DMS79 (cell line): ENCODE results near the gene TMEM63A.
"Not testable (repeated sequence)": the region's sequence is repeated elsewhere in the genome, so short reads cannot be mapped to it uniquely, and the experiment has no call there.

Experiments used
- DNase-seq: peaks from one replicate; lab custom pipeline; 2025; lab: John Stamatoyannopoulos, UW

Gene TMEM63A

GRCh38 chr1:225881959-225882693 lies at the start of gene TMEM63A:
Gene TMEM63A, minus strand, starts transcription at chr1:225882380. Its CDS starts 4,800 bp downstream, at chr1:225877580.
- DNase-seq, result peak; percentile 37

GRCh38 chr1:225931270-225932136 lies 49.3 kb upstream of the TMEM63A start:
- DNase-seq, result no peak

GRCh38 chr1:225930566-225930965 lies 48.4 kb upstream of the TMEM63A start:
- no peak for DNase-seq

GRCh38 chr1:225929462-225929861 lies 47.3 kb upstream of the TMEM63A start:
- not testable (repeated sequence) for DNase-seq

GRCh38 chr1:225928186-225929175 lies 46.3 kb upstream of the TMEM63A start:
- no peak for DNase-seq

GRCh38 chr1:225926551-225927113 lies 44.5 kb upstream of the TMEM63A start:
- DNase-seq, result no peak

- DNase-seq, result peak; percentile 97
Measured at GRCh38 chr1:225923692-225924555, 41.7 kb upstream of the TMEM63A start, which contains the start of gene PYCR2. Gene PYCR2, minus strand, starts transcription at chr1:225924250. Its CDS starts 140 bp downstream, at chr1:225924110.

GRCh38 chr1:225923381-225923691 lies 41.2 kb upstream of the TMEM63A start:
- DNase-seq, result no peak

GRCh38 chr1:225921734-225922709 lies 39.8 kb upstream of the TMEM63A start:
- peak; percentile 70 for DNase-seq

- DNase-seq, result peak; percentile 21
Measured at GRCh38 chr1:225919906-225920305, 37.7 kb upstream of the TMEM63A start.

- DNase-seq, result no peak
Measured at GRCh38 chr1:225918280-225918679, 36.1 kb upstream of the TMEM63A start.

- no peak for DNase-seq
Measured at GRCh38 chr1:225917536-225917935, 35.4 kb upstream of the TMEM63A start.

GRCh38 chr1:225917101-225917500 lies 34.9 kb upstream of the TMEM63A start:
- DNase-seq, result no peak

GRCh38 chr1:225915538-225915991 lies 33.4 kb upstream of the TMEM63A start:
- DNase-seq, result peak; percentile 79

GRCh38 chr1:225914947-225915346 lies 32.8 kb upstream of the TMEM63A start:
- DNase-seq, result no peak

- no peak for DNase-seq
Measured at GRCh38 chr1:225914391-225914790, 32.2 kb upstream of the TMEM63A start.

GRCh38 chr1:225911191-225912130 lies 29.3 kb upstream of the TMEM63A start:
- DNase-seq, result no peak

- DNase-seq, result no peak
Measured at GRCh38 chr1:225909477-225909876, 27.3 kb upstream of the TMEM63A start.
